GM10248 (cell line): ENCODE results near the gene KRTAP6-2.

Experiments
- CTCF ChIA-PET: fragments of 300-600 bp; sonication (Branson Sonifier 250); formaldehyde crosslinking; extraction: SDS; loops from one replicate; lab custom pipeline; 2021; ENCODE audit warnings: antibody characterized with exemption; lab: Yijun Ruan, JAX
- POLR2A ChIA-PET: fragments of 350-650 bp; sonication (Branson Sonifier 250); formaldehyde crosslinking; extraction: SDS; loops from one replicate; lab custom pipeline; 2020; ENCODE audit warnings: antibody characterized with exemption; lab: Yijun Ruan, JAX
- DNase-seq: peaks from one replicate; pipeline ENCODE4 v3.0.0; 2012; ENCODE audit errors: extremely low spot score
- CTCF ChIP-seq: IDR thresholded peaks from 2 replicates; pipeline ENCODE4 v1.5.1; 2012; ENCODE audit warnings: mild to moderate bottlenecking, low read depth; ENCODE audit errors: extremely low read depth, missing control alignments, control extremely low read depth

The KRTAP6-2 gene

GRCh38 chr21:30561957-30562356 is 36.7 kb downstream of the KRTAP6-2 start:
- TF ChIP-seq CTCF = no peak
- ChIA-PET POLR2A (no interaction called here), CTCF (no interaction called here)
- no peak for DNase-seq

DNA sequence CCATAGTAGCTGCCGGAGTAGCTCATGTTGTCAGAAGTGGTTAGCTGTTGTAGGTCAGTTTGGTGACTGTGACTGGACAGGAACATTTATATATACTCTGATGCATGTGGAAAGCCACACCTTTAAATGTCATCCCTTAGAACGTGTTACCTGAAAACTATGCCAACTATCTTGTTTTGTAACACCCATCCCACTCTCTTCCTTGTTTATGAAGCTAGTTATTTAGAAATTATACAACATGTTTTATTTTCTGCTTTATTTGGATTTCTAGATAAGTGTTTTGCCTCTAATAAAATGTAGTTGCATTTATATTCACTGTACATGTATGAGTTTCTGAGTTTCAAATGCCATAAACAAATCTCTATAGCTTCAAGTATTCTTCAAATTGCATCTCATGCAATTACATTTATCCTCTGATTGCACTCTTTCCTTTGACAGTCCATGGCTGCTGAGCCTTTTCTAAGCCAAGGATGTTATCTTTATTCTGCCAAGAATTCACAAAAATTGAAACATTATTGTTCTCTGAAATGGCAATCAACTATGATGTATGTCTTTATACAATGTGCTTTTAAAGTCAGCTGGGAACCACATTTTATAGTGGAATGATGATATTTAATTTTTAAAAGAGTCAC is 37.3 kb downstream of the KRTAP6-2 start, which contains the start of gene KRTAP19-7:
TSS of gene KRTAP19-7 (minus strand) at position 51 of the 632 bp plus-strand sequence. CDS start at position 26, 25 bp downstream.
- TF ChIP-seq CTCF = no peak
- DNase-seq = no peak
- ChIA-PET POLR2A (no interaction called here), CTCF (no interaction called here)

DNA sequence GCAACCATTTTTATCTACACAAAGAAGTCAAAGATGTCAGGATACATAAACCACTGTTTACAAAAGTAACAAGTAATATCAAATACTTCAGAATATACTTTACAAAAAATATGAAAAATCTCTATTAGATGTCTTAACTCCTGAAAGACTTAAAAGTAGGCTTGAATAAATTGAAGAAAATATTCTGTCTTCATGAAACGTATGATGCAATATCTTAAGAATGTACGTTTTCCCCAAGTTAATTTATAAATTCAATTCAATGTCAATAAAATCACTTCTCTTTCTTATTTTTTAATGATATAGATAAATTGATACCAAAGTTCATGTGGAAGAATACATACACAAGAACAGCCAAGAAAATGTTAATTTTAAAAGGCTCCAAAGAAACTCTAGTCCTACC is 43.6 kb downstream of the KRTAP6-2 start:
- CTCF ChIA-PET = no interaction called here
- DNase-seq = no peak
- no peak for TF ChIP-seq CTCF

DNA sequence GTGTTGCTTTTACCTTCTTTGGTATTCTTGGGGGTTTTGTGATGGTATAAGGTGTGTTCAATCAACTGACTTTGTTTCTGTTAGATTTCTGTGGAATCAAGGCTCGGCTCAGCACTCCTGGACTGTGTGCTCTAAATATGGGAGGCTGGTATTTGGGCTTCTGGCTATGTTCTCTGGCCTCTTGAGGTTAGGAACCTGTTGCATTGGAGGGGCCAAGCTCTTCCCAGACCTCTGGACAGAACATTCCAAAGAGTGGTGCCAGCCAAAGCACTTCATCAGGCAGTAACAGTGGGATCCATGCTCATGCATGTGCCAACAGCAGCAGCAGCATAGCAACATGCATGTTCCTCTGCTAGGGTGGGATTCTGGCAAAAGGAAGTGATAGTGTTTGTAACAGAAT is 45.9 kb downstream of the KRTAP6-2 start:
- CTCF ChIA-PET = no interaction called here
- POLR2A ChIA-PET = no interaction called here
- TF ChIP-seq CTCF = no peak
- DNase-seq = no peak

More for the DNA sequence above, 43.6 kb downstream of the KRTAP6-2 start:
- POLR2A ChIA-PET = no interaction called here
